T-helper 2 cell treated with Interferon-gamma antibody and Interleukin-4, amounts not matched to agents 100 ng/mL and 5 ng/mL, for 36 hours (primary cell): ENCODE measurements around the gene TMEM131. TPM values are rescaled to one million over a fixed set of nuclear protein-coding genes. Genes with fewer than 3 reads are reported as not detected.

ENCODE experiments used
- intact Hi-C: fragments of 100-400 bp; cut with micrococcal nuclease; formaldehyde crosslinking; loops from one replicate; pipeline ENCODE4 v1.15.1; 2023
- total RNA-seq: library from RNA; stranded (reverse); gene quantifications from 2 replicates; pipeline ENCODE4 v1.2.3, GENCODE V29; 2022

TMEM131 gene
- total RNA-seq, 1 donor from 2014 or later = 34.7 TPM

- intact Hi-C loops = no loop called here
Measured at GRCh38 chr2:97728091-97728731, 267.5 kb downstream of the TMEM131 start.

- intact Hi-C loops = no loop called here
Measured at GRCh38 chr2:97727296-97727695, 268.5 kb downstream of the TMEM131 start.

- intact Hi-C loops = no loop called here
Measured at GRCh38 chr2:97726261-97727064, 269.3 kb downstream of the TMEM131 start.

GRCh38 chr2:97724946-97725688 lies 270.6 kb downstream of the TMEM131 start:
- intact Hi-C loops = no loop called here

GRCh38 chr2:97724501-97724900 lies 271.2 kb downstream of the TMEM131 start:
- intact Hi-C loops = no loop called here

- intact Hi-C loops = no loop called here
Measured at GRCh38 chr2:97724073-97724410, 271.7 kb downstream of the TMEM131 start.

GRCh38 chr2:97723156-97724072 lies 272.3 kb downstream of the TMEM131 start:
- intact Hi-C loops = no loop called here

GRCh38 chr2:97722227-97722626 lies 273.5 kb downstream of the TMEM131 start:
- intact Hi-C loops = no loop called here

- intact Hi-C loops = no loop called here
Measured at GRCh38 chr2:97720746-97721145, 275.0 kb downstream of the TMEM131 start.

GRCh38 chr2:97719362-97720155 lies 276.2 kb downstream of the TMEM131 start:
- intact Hi-C loops = no loop called here

- intact Hi-C loops = no loop called here
Measured at GRCh38 chr2:97718942-97719341, 276.8 kb downstream of the TMEM131 start.

- intact Hi-C loops = no loop called here
Measured at GRCh38 chr2:97718051-97718882, 277.5 kb downstream of the TMEM131 start.

- intact Hi-C loops = no loop called here
Measured at GRCh38 chr2:97717613-97717995, 278.1 kb downstream of the TMEM131 start.

- intact Hi-C loops = no loop called here
Measured at GRCh38 chr2:97716695-97717612, 278.8 kb downstream of the TMEM131 start.

- intact Hi-C loops = no loop called here
Measured at GRCh38 chr2:97715951-97716694, 279.6 kb downstream of the TMEM131 start.

- intact Hi-C loops = no loop called here
Measured at GRCh38 chr2:97714950-97715652, 280.6 kb downstream of the TMEM131 start.
